GM19328 (cell line): ENCODE measurements around the gene GNAS.

Source experiments
- ATAC-seq: cut with Tn5 transposase; IDR thresholded peaks from one replicate; pipeline ENCODE4 v1.9.1; 2021; ENCODE audit warnings: mild to moderate bottlenecking, moderate library complexity; ENCODE audit not compliant: unreplicated experiment

Gene GNAS

GRCh38 chr20:58851969-58852458 lies 502 bp upstream of the GNAS start:
- ATAC-seq: no peak

GRCh38 chr20:58853466-58853865 lies 950 bp downstream of the GNAS start:
- ATAC-seq: no peak

- no peak for ATAC-seq
These were observed 1.6 kb downstream of the GNAS start for GRCh38 chr20:58853976-58854637.

- no peak for ATAC-seq
These were observed 2.3 kb downstream of the GNAS start for GRCh38 chr20:58854638-58855471.

- no peak for ATAC-seq
These were observed 3.2 kb downstream of the GNAS start for GRCh38 chr20:58855506-58856389.

GRCh38 chr20:58863044-58863790 lies 10.7 kb downstream of the GNAS start:
- no peak for ATAC-seq

- no peak for ATAC-seq
These were observed 11.8 kb downstream of the GNAS start for GRCh38 chr20:58864346-58864745.

- ATAC-seq: no peak
These were observed 13.3 kb downstream of the GNAS start for GRCh38 chr20:58865843-58866242.

- ATAC-seq: no peak
These were observed 14.7 kb downstream of the GNAS start for GRCh38 chr20:58867211-58867610.

- no peak for ATAC-seq
These were observed 16.3 kb downstream of the GNAS start for GRCh38 chr20:58868795-58869194.

- no peak for ATAC-seq
These were observed 17.2 kb downstream of the GNAS start for GRCh38 chr20:58869662-58870227.

GRCh38 chr20:58870293-58871014 lies 17.9 kb downstream of the GNAS start:
- ATAC-seq: no peak

GRCh38 chr20:58871533-58872102 lies 19.1 kb downstream of the GNAS start:
- ATAC-seq: no peak

GRCh38 chr20:58874469-58874868 lies 22.0 kb downstream of the GNAS start:
- no peak for ATAC-seq

GRCh38 chr20:58875111-58875510 lies 22.6 kb downstream of the GNAS start:
- ATAC-seq: no peak

GRCh38 chr20:58875541-58876134 lies 23.1 kb downstream of the GNAS start:
- ATAC-seq: no peak

GRCh38 chr20:58876437-58876836 lies 23.9 kb downstream of the GNAS start:
- ATAC-seq: no peak

- no peak for ATAC-seq
These were observed 24.8 kb downstream of the GNAS start for GRCh38 chr20:58877050-58877975.
